GM21619 (cell line): ENCODE data around the gene ZNF239.
"Not testable (repeated sequence)": the region's sequence is repeated elsewhere in the genome, so short reads cannot be mapped to it uniquely, and the experiment has no call there.

Experiments
- ATAC-seq: cut with Tn5 transposase; IDR thresholded peaks from one replicate; pipeline ENCODE4 v1.9.1; 2021; ENCODE audit not compliant: unreplicated experiment

The ZNF239 gene

GRCh38 chr10:43574001-43574892 is at the start of gene ZNF239:
Gene ZNF239, minus strand, starts transcription at chr10:43574616. Its CDS starts 16,537 bp downstream, at chr10:43558079.
- peak; percentile 97 for ATAC-seq

GRCh38 chr10:43623351-43623750 is 48.9 kb upstream of the ZNF239 start:
- no peak for ATAC-seq

- ATAC-seq, result no peak
These were observed 47.6 kb upstream of the ZNF239 start for GRCh38 chr10:43622038-43622437.

- ATAC-seq, result no peak
These were observed 45.0 kb upstream of the ZNF239 start for GRCh38 chr10:43619368-43619767.

GRCh38 chr10:43616697-43617370 is 42.4 kb upstream of the ZNF239 start:
- ATAC-seq, result no peak

GRCh38 chr10:43610636-43611035 is 36.2 kb upstream of the ZNF239 start:
- no peak for ATAC-seq

GRCh38 chr10:43607199-43607573 is 32.8 kb upstream of the ZNF239 start:
- ATAC-seq, result no peak

GRCh38 chr10:43606323-43607198 is 32.1 kb upstream of the ZNF239 start, which contains the start of gene ZNF485:
Gene ZNF485, plus strand, starts transcription at chr10:43606438. Its CDS starts 613 bp downstream, at chr10:43607051.
- peak; percentile 98 for ATAC-seq

GRCh38 chr10:43605850-43606322 is 31.5 kb upstream of the ZNF239 start:
- ATAC-seq, result peak; percentile 20

- ATAC-seq, result not testable (repeated sequence)
These were observed 27.2 kb upstream of the ZNF239 start for GRCh38 chr10:43601576-43601975.

GRCh38 chr10:43599333-43599732 is 24.9 kb upstream of the ZNF239 start:
- no peak for ATAC-seq

- ATAC-seq, result no peak
These were observed 24.0 kb upstream of the ZNF239 start for GRCh38 chr10:43598446-43598845.

GRCh38 chr10:43596546-43596945 is 22.1 kb upstream of the ZNF239 start:
- no peak for ATAC-seq

GRCh38 chr10:43595739-43596298 is 21.4 kb upstream of the ZNF239 start:
- peak; percentile 47 for ATAC-seq

- ATAC-seq, result peak; percentile 96
These were observed 20.7 kb upstream of the ZNF239 start for GRCh38 chr10:43594944-43595589.

- ATAC-seq, result no peak
These were observed 17.0 kb upstream of the ZNF239 start for GRCh38 chr10:43591303-43591904.

- ATAC-seq, result not testable (repeated sequence)
These were observed 12.3 kb upstream of the ZNF239 start for GRCh38 chr10:43586730-43587115.

GRCh38 chr10:43585981-43586729 is 11.7 kb upstream of the ZNF239 start:
- no peak for ATAC-seq

- ATAC-seq, result no peak
These were observed 10.6 kb upstream of the ZNF239 start for GRCh38 chr10:43585046-43585445.
